Transverse colon (tissue), 4 donors: Measurements from ENCODE around the gene SOX2. TPM values are rescaled to one million over a fixed set of nuclear protein-coding genes. Genes with fewer than 3 reads are reported as not detected.

Experiments used
- DNase-seq: peaks from one replicate; pipeline ENCODE4 v3.0.0-alpha.2; 2019
- H3K27ac ChIP-seq, 4 donors: fragments of 200-600 bp; sonication (generic); 2 replicates each; pipeline ENCODE4 v1.5.1; 2016 to 2018; ENCODE audit warnings: inconsistent platforms in 4 of 4
- H3K27me3 ChIP-seq: fragments of 200-600 bp; sonication (generic); 2 replicates; pipeline ENCODE4 v1.5.1; 2017; ENCODE audit warnings: inconsistent platforms
- H3K36me3 ChIP-seq, 4 donors: fragments of 200-600 bp; sonication (generic); 2 replicates each; pipeline ENCODE4 v1.5.1; 2017 to 2019; ENCODE audit warnings: inconsistent platforms in 4 of 4
- H3K4me1 ChIP-seq, 4 donors: fragments of 200-600 bp; sonication (generic); 2 replicates each; pipeline ENCODE4 v1.5.1; 2017 to 2020; ENCODE audit warnings: inconsistent platforms in 4 of 4
- H3K4me3 ChIP-seq, 4 donors: fragments of 200-600 bp; sonication (generic); 1 replicate in 1 of 4; 2 replicates in 3 of 4; pipeline versions ENCODE4 v1.5.1 to v1.6.1; 2017 to 2019; ENCODE audit warnings: inconsistent platforms in 4 of 4
- H3K9me3 ChIP-seq, 2 donors: fragments of 200-600 bp; sonication (generic); 2 replicates each; pipeline ENCODE4 v1.5.1; 2017 to 2019; ENCODE audit warnings: inconsistent platforms in 2 of 2
- CTCF ChIP-seq, 5 experiments: fragments of 200-600 bp in 3 of 5; fragments of 450-650 bp in 2 of 5; sonication (generic) in 3 of 5; IDR thresholded peaks; 1 replicate in 2 of 5; 2 replicates in 3 of 5; pipeline ENCODE4 v1.5.1; 2016 to 2017; ENCODE audit warnings: antibody characterized with exemption in 5 of 5, inconsistent platforms in 3 of 5, mild to moderate bottlenecking in 2 of 5, moderate library complexity in 1 of 5
- EP300 ChIP-seq: sonication (generic); formaldehyde crosslinking; IDR thresholded peaks from one replicate; pipeline ENCODE4 v1.6.1; 2017; ENCODE audit warnings: antibody characterized with exemption, low read depth
- POLR2A ChIP-seq: fragments of 450-650 bp; IDR thresholded peaks from one replicate; pipeline ENCODE4 v1.6.1; 2016; ENCODE audit warnings: antibody characterized with exemption, mild to moderate bottlenecking, moderate library complexity
- POLR2AphosphoS5 ChIP-seq, 3 donors: sonication (generic); formaldehyde crosslinking; IDR thresholded peaks; one replicate each; pipeline ENCODE4 v1.6.1; 2016; ENCODE audit warnings: antibody characterized with exemption in 3 of 3
- WGBS, 2 donors: methylation state at CpG; one replicate each; pipeline ENCODE4 v1.1.5; 2018; ENCODE audit warnings: low coverage in 1 of 2; 5-methylcytosine and 5-hydroxymethylcytosine counted together
- in situ Hi-C, 4 donors: fragments of 200-750 bp; cut with MboI; loops; one replicate each; pipeline versions ENCODE4 v1.15.0 to v1.15.1; 2017; ENCODE audit warnings: low sequenced_read_pairs in 3 of 4, low pct_ligation_motif_present in 1 of 4, low pct_unique_long_range_greater_than_20kb in 1 of 4
- intact Hi-C: fragments of 100-400 bp; cut with DNase I; formaldehyde crosslinking; loops from one replicate; pipeline ENCODE4 v1.15.1; 2023; ENCODE audit warnings: low total_unique reads
- total RNA-seq, 4 donors: library from RNA; depleted of rRNA; stranded (reverse); fragments of >200 nt; gene quantifications; one replicate each; pipeline ENCODE4 v1.1.0, GENCODE V29; 2016

Gene SOX2
- total RNA-seq, 4 donors from 2014 or later: 0.60 to 3.2 (median 0.82) TPM; not detected in 1

GRCh38 chr3:181689546-181689945 is 22.2 kb upstream of the SOX2 start:
- WGBS, 2 donors: 90 to 94% methylated on average over 3 of the region's 3 CpGs
- no peaks in the 10 kb centered on the region for H3K9me3 ChIP-seq
- DNase-seq: no peak
- no peaks in the 10 kb centered on the region for H3K36me3 ChIP-seq
- no peak overlapping the region for H3K4me3 ChIP-seq
- TF ChIP-seq POLR2AphosphoS5 (IDR thresholded peaks at IDR 0.05): no peak
- TF ChIP-seq POLR2A: no peak
- no peak for TF ChIP-seq CTCF (IDR thresholded peaks at IDR 0.05)
- TF ChIP-seq EP300: no peak
- in situ Hi-C loops (no loop called here), intact Hi-C loops (no loop called here)
- peaks cover 27% of the 10 kb centered on the region for H3K27me3 ChIP-seq
- H3K4me1 ChIP-seq: no peaks in the 10 kb centered on the region
- H3K27ac ChIP-seq: no peak overlapping the region

- Histone ChIP-seq H3K4me3 (no peak overlapping the region), H3K27ac (no peak overlapping the region), H3K36me3 (no peaks in the 10 kb centered on the region), H3K27me3 (peaks cover 40% of the 10 kb centered on the region), H3K4me1 (peaks cover under 1 to 8% (median 7%) of the 10 kb centered on the region in 4 donors), H3K9me3 (no peaks in the 10 kb centered on the region)
- in situ Hi-C loops (loop anchor here in 1 of 4 donors (10.0 kb wide), 1 partner anchor 1144 kb away; no protein-coding TSS in a partner anchor), intact Hi-C loops (no loop called here)
- 64 to 100% methylated on average over 1 to 2 of the region's 2 CpGs for WGBS, 2 donors
- TF ChIP-seq POLR2A (no peak), POLR2AphosphoS5 (IDR thresholded peaks at IDR 0.05) (no peak), CTCF (IDR thresholded peaks at IDR 0.05) (no peak), EP300 (no peak)
- no peak for DNase-seq
These were observed 21.0 kb upstream of the SOX2 start for GRCh38 chr3:181690769-181691168.

GRCh38 chr3:181691901-181692300 is 19.8 kb upstream of the SOX2 start:
- WGBS, 2 donors: 63 to 72% methylated on average over 2 of the region's 2 CpGs

GRCh38 chr3:181692311-181693145 is 19.2 kb upstream of the SOX2 start:
- WGBS, 2 donors: 40 to 41% methylated on average over 2 of the region's 2 CpGs
- no peak for TF ChIP-seq EP300
- TF ChIP-seq POLR2A: no peak
- TF ChIP-seq CTCF (IDR thresholded peaks at IDR 0.05): no peak
- no peak for TF ChIP-seq POLR2AphosphoS5 (IDR thresholded peaks at IDR 0.05)
- no peaks in the 10 kb centered on the region for H3K36me3 ChIP-seq
- in situ Hi-C loops (loop anchor here in 1 of 4 donors (10.0 kb wide), 1 partner anchor 1142 kb away; no protein-coding TSS in a partner anchor), intact Hi-C loops (no loop called here)
- H3K4me3 ChIP-seq: no peak overlapping the region
- H3K27me3 ChIP-seq: peaks cover 57% of the 10 kb centered on the region
- DNase-seq: no peak
- no peak overlapping the region for H3K27ac ChIP-seq
- peaks cover 10 to 18% (median 14%) of the 10 kb centered on the region in 4 donors for H3K4me1 ChIP-seq
- no peaks in the 10 kb centered on the region for H3K9me3 ChIP-seq

More at GRCh38 chr3:181691901-181692300, 19.8 kb upstream of the SOX2 start:
- DNase-seq: no peak
- in situ Hi-C loops (loop anchor here in 1 of 4 donors (10.0 kb wide), 1 partner anchor 1143 kb away; no protein-coding TSS in a partner anchor), intact Hi-C loops (no loop called here)
- Histone ChIP-seq H3K27me3 (peaks cover 51% of the 10 kb centered on the region), H3K27ac (no peak overlapping the region), H3K4me3 (no peak overlapping the region), H3K36me3 (no peaks in the 10 kb centered on the region), H3K4me1 (peaks cover 10 to 18% (median 14%) of the 10 kb centered on the region in 4 donors), H3K9me3 (no peaks in the 10 kb centered on the region)
- no peak for TF ChIP-seq POLR2AphosphoS5 (IDR thresholded peaks at IDR 0.05)
